Measurements from ENCODE around the gene TAF11L3. TPM values are rescaled to one million over a fixed set of nuclear protein-coding genes. Genes with fewer than 3 reads are reported as not detected.
A peak's percentile ranks its signal among the peaks of the same experiment; 100 is the strongest.
"Not testable (repeated sequence)": the region's sequence is repeated elsewhere in the genome, so short reads cannot be mapped to it uniquely, and the experiment has no call there.

Gene TAF11L3
- total and polyA plus RNA-seq, 10 donors, result not detected

GRCh38 chr5:17526504-17526903 is 8.3 kb downstream of the TAF11L3 start:
- H3K4me1 ChIP-seq; H3K4me3 ChIP-seq; intact Hi-C loops (cut with DNase I; ENCODE audit: low total_unique reads); H3K27me3 ChIP-seq (replicated peaks in 1 of 7); H3K9me3 ChIP-seq; H3K27ac ChIP-seq; H3K36me3 ChIP-seq: not testable (repeated sequence)
- 89 to 98% (median 92%) methylated on average over 9 to 14 of the region's 17 CpGs for WGBS, 5 donors
- DNase-seq, result peak; percentile 78

- WGBS, 5 donors, result no CpG with 5 or more reads among the region's 15 CpGs
- DNase-seq; H3K27me3 ChIP-seq (replicated peaks in 1 of 7); intact Hi-C loops (cut with DNase I; ENCODE audit: low total_unique reads); H3K4me3 ChIP-seq; H3K9me3 ChIP-seq; H3K4me1 ChIP-seq; H3K27ac ChIP-seq; H3K36me3 ChIP-seq: not testable (repeated sequence)
Observed at GRCh38 chr5:17528369-17528768, 10.2 kb downstream of the TAF11L3 start, which contains the start of gene TAF11L6. TAF11L6 (plus strand) TSS chr5:17528669.

Small RNA genes lying within 50 kb of the gene (small RNA-seq; reads per million reads assigned to genes)
- gene AC106774.3, result 0 reads per million in 4 donors

Other genes with a start within 250 kb of the TAF11L3 start
- gene TAF11L2, start 20.1 kb upstream of the TAF11L3 start, total RNA-seq, result not detected
- not detected for gene TAF11L2, start 20.1 kb upstream of the TAF11L3 start, polyA plus RNA-seq
- gene TAF11L4, start 3.4 kb downstream of the TAF11L3 start, total RNA-seq, result not detected
- gene TAF11L4, start 3.4 kb downstream of the TAF11L3 start, polyA plus RNA-seq, result not detected
- not detected for gene TAF11L5, start 6.9 kb downstream of the TAF11L3 start, total RNA-seq
- gene TAF11L5, start 6.9 kb downstream of the TAF11L3 start, polyA plus RNA-seq, result not detected
- gene TAF11L6, start 10.3 kb downstream of the TAF11L3 start, total RNA-seq, result not detected
- not detected for gene TAF11L6, start 10.3 kb downstream of the TAF11L3 start, polyA plus RNA-seq
- gene TAF11L7, start 67.4 kb downstream of the TAF11L3 start, total RNA-seq, result not detected
- not detected for gene TAF11L7, start 67.4 kb downstream of the TAF11L3 start, polyA plus RNA-seq
- gene TAF11L8, start 72.6 kb downstream of the TAF11L3 start, total RNA-seq, result not detected
- gene TAF11L8, start 72.6 kb downstream of the TAF11L3 start, polyA plus RNA-seq, result not detected
- not detected for gene TAF11L9, start 76.0 kb downstream of the TAF11L3 start, total RNA-seq
- gene TAF11L9, start 76.0 kb downstream of the TAF11L3 start, polyA plus RNA-seq, result not detected
- gene TAF11L10, start 79.5 kb downstream of the TAF11L3 start, total RNA-seq, result not detected
- not detected for gene TAF11L10, start 79.5 kb downstream of the TAF11L3 start, polyA plus RNA-seq
- gene TAF11L11, start 85.8 kb downstream of the TAF11L3 start, total RNA-seq, result not detected
- gene TAF11L11, start 85.8 kb downstream of the TAF11L3 start, polyA plus RNA-seq, result not detected
- not detected for gene TAF11L12, start 92.0 kb downstream of the TAF11L3 start, total RNA-seq
- not detected for gene TAF11L12, start 92.0 kb downstream of the TAF11L3 start, polyA plus RNA-seq
- not detected for gene TAF11L13, start 113.7 kb downstream of the TAF11L3 start, total RNA-seq
- gene TAF11L13, start 113.7 kb downstream of the TAF11L3 start, polyA plus RNA-seq, result not detected
- not detected for gene TAF11L14, start 116.1 kb downstream of the TAF11L3 start, total RNA-seq
- not detected for gene TAF11L14, start 116.1 kb downstream of the TAF11L3 start, polyA plus RNA-seq